Naive B cell (primary cell): ENCODE data around the gene APP. TPM values are rescaled to one million over a fixed set of nuclear protein-coding genes. Genes with fewer than 3 reads are reported as not detected.

Experiments used
- ATAC-seq, 2 donors: fragments of 150-1000 bp; cut with Tn5 transposase; 2 replicates each; pipeline ENCODE4 v1.10.0; 2021; ENCODE audit warnings: low read depth in 2 of 2, mild to moderate bottlenecking in 2 of 2, moderate library complexity in 2 of 2
- DNase-seq: peaks from one replicate; pipeline ENCODE4 v3.0.0; 2022
- H3K27ac Mint-ChIP-seq, 6 donors: one replicate each; pipeline ENCODE4 v1.8.0; 2020 to 2022; ENCODE audit warnings: mild to moderate bottlenecking in 6 of 6, mixed read lengths in 6 of 6, moderate library complexity in 5 of 6, inconsistent platforms in 2 of 6
- H3K27me3 Mint-ChIP-seq, 3 donors: one replicate each; pipeline ENCODE4 v1.8.0; 2021 to 2022; ENCODE audit warnings: mixed read lengths in 3 of 3, mild to moderate bottlenecking in 1 of 3
- H3K36me3 Mint-ChIP-seq, 2 donors: one replicate each; pipeline ENCODE4 v1.8.0; 2020 to 2022; ENCODE audit warnings: mixed read lengths in 2 of 2, inconsistent platforms in 1 of 2, mild to moderate bottlenecking in 1 of 2
- H3K4me1 Mint-ChIP-seq, 3 donors: one replicate each; pipeline ENCODE4 v1.8.0; 2020 to 2022; ENCODE audit warnings: mixed read lengths in 3 of 3, inconsistent platforms in 1 of 3, mild to moderate bottlenecking in 1 of 3, moderate library complexity in 1 of 3
- H3K4me3 Mint-ChIP-seq, 8 donors: one replicate each; pipeline ENCODE4 v1.8.0; 2020 to 2022; ENCODE audit warnings: mild to moderate bottlenecking in 8 of 8, mixed read lengths in 8 of 8, moderate library complexity in 8 of 8, inconsistent platforms in 2 of 8
- H3K9me3 Mint-ChIP-seq, 7 donors: one replicate each; pipeline ENCODE4 v1.8.0; 2020 to 2022; ENCODE audit warnings: mixed read lengths in 7 of 7, mild to moderate bottlenecking in 5 of 7, inconsistent platforms in 2 of 7, moderate library complexity in 1 of 7
- polyA plus RNA-seq, 6 donors: library from polyadenylated mRNA; unstranded; fragments of 300-500 nt; fragmentation: Illumina TruSeq; gene quantifications; one replicate each; pipeline ENCODE4 v1.2.3, GENCODE V29; 2021; ENCODE audit warnings: low read depth in 6 of 6

The APP gene
- polyA plus RNA-seq, 6 donors from 2014 or later: 20.0 to 40.2 (median 30.7) TPM

- ATAC-seq (no peak), DNase-seq (no peak)
- Mint-ChIP-seq H3K9me3 (peaks cover 0 to 10% (median 0%) of the 10 kb centered on the region in 7 donors), H3K36me3 (peaks cover 25 to 34% of the 10 kb centered on the region in 2 donors), H3K4me1 (no peaks in the 10 kb centered on the region), H3K4me3 (no peak overlapping the region), H3K27me3 (no peaks in the 10 kb centered on the region), H3K27ac (no peak overlapping the region)
Measured at GRCh38 chr21:25974964-25975363, 195.6 kb downstream of the APP start.

- peaks cover 18 to 24% of the 10 kb centered on the region in 2 donors for H3K36me3 Mint-ChIP-seq
- no peak overlapping the region for H3K27ac Mint-ChIP-seq
- ATAC-seq (no peak), DNase-seq (no peak)
- H3K9me3 Mint-ChIP-seq: peaks cover 0 to 10% (median 0%) of the 10 kb centered on the region in 7 donors
- H3K27me3 Mint-ChIP-seq: no peaks in the 10 kb centered on the region
- H3K4me3 Mint-ChIP-seq: peak overlapping the region in 2 of 8 donors; percentile 44 to 56
- peaks cover 18 to 22% (median 18%) of the 10 kb centered on the region in 3 donors for H3K4me1 Mint-ChIP-seq
Measured at GRCh38 chr21:25970254-25970930, 200.2 kb downstream of the APP start.

GRCh38 chr21:25967901-25968438, 202.6 kb downstream of the APP start:
- peak overlapping the region; percentile 65 to 94 (median 74) for H3K27ac Mint-ChIP-seq
- peaks cover 8 to 27% of the 10 kb centered on the region in 2 donors for H3K36me3 Mint-ChIP-seq
- H3K27me3 Mint-ChIP-seq: no peaks in the 10 kb centered on the region
- H3K9me3 Mint-ChIP-seq: peaks cover 0 to 10% (median 0%) of the 10 kb centered on the region in 7 donors
- peaks cover 18 to 28% (median 20%) of the 10 kb centered on the region in 3 donors for H3K4me1 Mint-ChIP-seq
- ATAC-seq (peak; percentile 67 to 69), DNase-seq (peak; percentile 25)
- H3K4me3 Mint-ChIP-seq: peak overlapping the region; percentile 2 to 81 (median 58)

GRCh38 chr21:25967181-25967900, 203.2 kb downstream of the APP start:
- DNase-seq (peak; percentile 55), ATAC-seq (peak; percentile 98 to 99)
- H3K4me1 Mint-ChIP-seq: peaks cover 18 to 33% (median 23%) of the 10 kb centered on the region in 3 donors
- peaks cover 8 to 23% of the 10 kb centered on the region in 2 donors for H3K36me3 Mint-ChIP-seq
- no peaks in the 10 kb centered on the region for H3K27me3 Mint-ChIP-seq
- H3K9me3 Mint-ChIP-seq: peaks cover 0 to 8% (median 0%) of the 10 kb centered on the region in 7 donors
- H3K4me3 Mint-ChIP-seq: peak overlapping the region; percentile 2 to 81 (median 52)
- peak overlapping the region; percentile 65 to 94 (median 74) for H3K27ac Mint-ChIP-seq

- ATAC-seq (no peak), DNase-seq (no peak)
- H3K4me3 Mint-ChIP-seq: no peak overlapping the region
- peak overlapping the region in 4 of 6 donors; percentile 18 to 65 (median 42) for H3K27ac Mint-ChIP-seq
- H3K36me3 Mint-ChIP-seq: peaks cover 2 to 11% of the 10 kb centered on the region in 2 donors
- peaks cover 0 to 2% (median 0%) of the 10 kb centered on the region in 7 donors for H3K9me3 Mint-ChIP-seq
- H3K4me1 Mint-ChIP-seq: peaks cover 21 to 43% (median 30%) of the 10 kb centered on the region in 3 donors
- H3K27me3 Mint-ChIP-seq: no peaks in the 10 kb centered on the region
Measured at GRCh38 chr21:25965951-25966707, 204.4 kb downstream of the APP start.

GRCh38 chr21:25964926-25965325, 205.6 kb downstream of the APP start:
- ATAC-seq (no peak), DNase-seq (no peak)
- H3K36me3 Mint-ChIP-seq: peaks cover 0 to 6% of the 10 kb centered on the region in 2 donors
- no peak overlapping the region for H3K27ac Mint-ChIP-seq
- H3K4me3 Mint-ChIP-seq: no peak overlapping the region
- H3K4me1 Mint-ChIP-seq: peaks cover 31 to 54% (median 33%) of the 10 kb centered on the region in 3 donors
- H3K27me3 Mint-ChIP-seq: no peaks in the 10 kb centered on the region
- no peaks in the 10 kb centered on the region for H3K9me3 Mint-ChIP-seq

- H3K9me3 Mint-ChIP-seq: no peaks in the 10 kb centered on the region
- H3K27ac Mint-ChIP-seq: peak overlapping the region in 1 of 6 donors; percentile 32
- ATAC-seq: no peak
- H3K4me1 Mint-ChIP-seq: peaks cover 26 to 54% (median 30%) of the 10 kb centered on the region in 3 donors
- no peak for DNase-seq
- peaks cover 0 to 6% of the 10 kb centered on the region in 2 donors for H3K36me3 Mint-ChIP-seq
- peak overlapping the region in 1 of 8 donors; percentile 21 for H3K4me3 Mint-ChIP-seq
- H3K27me3 Mint-ChIP-seq: no peaks in the 10 kb centered on the region
Measured at GRCh38 chr21:25964015-25964414, 206.6 kb downstream of the APP start.

- no peaks in the 10 kb centered on the region for H3K27me3 Mint-ChIP-seq
- H3K4me3 Mint-ChIP-seq: no peak overlapping the region
- H3K36me3 Mint-ChIP-seq: peaks cover 0 to 6% of the 10 kb centered on the region in 2 donors
- H3K27ac Mint-ChIP-seq: no peak overlapping the region
- ATAC-seq (no peak), DNase-seq (no peak)
- H3K4me1 Mint-ChIP-seq: peaks cover 26 to 49% (median 30%) of the 10 kb centered on the region in 3 donors
- H3K9me3 Mint-ChIP-seq: no peaks in the 10 kb centered on the region
Measured at GRCh38 chr21:25963181-25963580, 207.4 kb downstream of the APP start.

GRCh38 chr21:25961042-25961441, 209.5 kb downstream of the APP start:
- Mint-ChIP-seq H3K4me1 (peaks cover 13 to 34% (median 17%) of the 10 kb centered on the region in 3 donors), H3K9me3 (no peaks in the 10 kb centered on the region), H3K4me3 (peak overlapping the region in 7 of 8 donors; percentile 46 to 87 (median 57)), H3K27ac (peak overlapping the region; percentile 55 to 92 (median 76)), H3K27me3 (no peaks in the 10 kb centered on the region), H3K36me3 (peaks cover 0 to 6% of the 10 kb centered on the region in 2 donors)
- DNase-seq (peak; percentile 35), ATAC-seq (peak; percentile 82 to 83)

- Mint-ChIP-seq H3K4me1 (peaks cover 13 to 32% (median 15%) of the 10 kb centered on the region in 3 donors), H3K9me3 (no peaks in the 10 kb centered on the region), H3K27ac (peak overlapping the region; percentile 55 to 92 (median 73)), H3K4me3 (peak overlapping the region in 6 of 8 donors; percentile 25 to 87 (median 52)), H3K27me3 (no peaks in the 10 kb centered on the region), H3K36me3 (peaks cover 0 to 6% of the 10 kb centered on the region in 2 donors)
- ATAC-seq: no peak
- no peak for DNase-seq
Measured at GRCh38 chr21:25960402-25960801, 210.2 kb downstream of the APP start.

GRCh38 chr21:25959799-25960198, 210.8 kb downstream of the APP start:
- no peak for DNase-seq
- no peak for ATAC-seq
- Mint-ChIP-seq H3K4me3 (peak overlapping the region in 2 of 8 donors; percentile 18 to 57), H3K36me3 (peaks cover 0 to 8% of the 10 kb centered on the region in 2 donors), H3K27me3 (no peaks in the 10 kb centered on the region), H3K4me1 (peaks cover 13 to 28% (median 14%) of the 10 kb centered on the region in 3 donors), H3K27ac (peak overlapping the region in 5 of 6 donors; percentile 57 to 88 (median 83)), H3K9me3 (no peaks in the 10 kb centered on the region)

- Mint-ChIP-seq H3K9me3 (no peaks in the 10 kb centered on the region), H3K36me3 (peaks cover 0 to 16% of the 10 kb centered on the region in 2 donors)
- ATAC-seq: no peak
Measured at GRCh38 chr21:25956993-25957714, 213.4 kb downstream of the APP start.

More at GRCh38 chr21:25956993-25957714, 213.4 kb downstream of the APP start:
- Mint-ChIP-seq H3K27ac (no peak overlapping the region), H3K27me3 (no peaks in the 10 kb centered on the region), H3K4me3 (no peak overlapping the region), H3K4me1 (peaks cover 10 to 21% (median 13%) of the 10 kb centered on the region in 3 donors)
- DNase-seq: no peak
